ENCODE data around the gene SEPTIN2. TPM values are rescaled to one million over a fixed set of nuclear protein-coding genes. Genes with fewer than 3 reads are reported as not detected.
"Not testable (repeated sequence)": the region's sequence is repeated elsewhere in the genome, so short reads cannot be mapped to it uniquely, and the experiment has no call there.

Gene SEPTIN2
- total RNA-seq, 2 donors from 2014 or later, result 289 to 405 TPM

DNA sequence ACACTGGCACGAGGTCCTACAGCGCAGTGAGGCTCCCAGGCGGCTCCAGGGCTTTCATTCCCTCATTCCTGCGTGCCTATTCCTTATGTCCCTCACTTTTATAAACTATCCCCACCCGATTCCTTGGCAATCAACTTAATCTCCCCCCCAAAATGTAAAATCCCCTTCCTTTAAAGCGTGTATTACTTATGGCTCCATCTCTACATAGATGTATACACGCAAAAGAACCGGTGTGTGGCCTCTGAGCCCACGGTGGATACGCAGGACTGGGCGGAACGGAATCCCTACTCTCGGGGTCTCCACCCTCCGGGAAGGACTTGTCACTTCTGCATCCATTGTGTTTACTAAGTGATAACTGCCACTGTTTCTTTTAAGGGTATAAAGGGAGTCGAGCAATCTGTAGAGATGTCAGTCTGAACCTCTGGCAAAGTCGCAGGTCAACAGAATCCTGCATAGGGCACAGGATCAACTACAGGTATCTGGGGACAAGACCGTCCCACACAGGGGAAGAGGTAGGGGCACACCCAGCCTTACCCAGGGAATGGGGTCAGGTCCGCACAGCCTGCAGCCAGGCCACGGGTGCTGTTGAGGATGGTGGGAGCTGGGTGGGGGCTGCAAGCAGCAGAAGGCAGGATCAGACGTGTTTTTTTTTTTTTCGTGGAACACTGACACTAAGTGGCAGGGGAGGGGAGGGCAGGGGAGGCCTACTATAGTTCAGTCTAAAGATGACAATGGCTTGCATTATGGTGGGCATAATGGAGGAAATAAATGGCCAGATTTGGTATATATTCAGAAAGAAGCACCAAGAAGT, 42.3 kb upstream of the SEPTIN2 start:
- TF ChIP-seq, protein P1, sequence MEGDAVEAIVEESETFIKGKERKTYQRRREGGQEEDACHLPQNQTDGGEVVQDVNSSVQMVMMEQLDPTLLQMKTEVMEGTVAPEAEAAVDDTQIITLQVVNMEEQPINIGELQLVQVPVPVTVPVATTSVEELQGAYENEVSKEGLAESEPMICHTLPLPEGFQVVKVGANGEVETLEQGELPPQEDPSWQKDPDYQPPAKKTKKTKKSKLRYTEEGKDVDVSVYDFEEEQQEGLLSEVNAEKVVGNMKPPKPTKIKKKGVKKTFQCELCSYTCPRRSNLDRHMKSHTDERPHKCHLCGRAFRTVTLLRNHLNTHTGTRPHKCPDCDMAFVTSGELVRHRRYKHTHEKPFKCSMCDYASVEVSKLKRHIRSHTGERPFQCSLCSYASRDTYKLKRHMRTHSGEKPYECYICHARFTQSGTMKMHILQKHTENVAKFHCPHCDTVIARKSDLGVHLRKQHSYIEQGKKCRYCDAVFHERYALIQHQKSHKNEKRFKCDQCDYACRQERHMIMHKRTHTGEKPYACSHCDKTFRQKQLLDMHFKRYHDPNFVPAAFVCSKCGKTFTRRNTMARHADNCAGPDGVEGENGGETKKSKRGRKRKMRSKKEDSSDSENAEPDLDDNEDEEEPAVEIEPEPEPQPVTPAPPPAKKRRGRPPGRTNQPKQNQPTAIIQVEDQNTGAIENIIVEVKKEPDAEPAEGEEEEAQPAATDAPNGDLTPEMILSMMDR (IDR thresholded peaks at IDR 0.05), result no peak
- Histone ChIP-seq H3K4me3 (peak overlapping the region; percentile 97), H3K9me3 (no peaks in the 10 kb centered on the region), H3K36me3 (no peaks in the 10 kb centered on the region), H3K27ac (peak overlapping the region; percentile 70 to 73), H3K27me3 (replicated peaks; ENCODE audit: insufficient read depth) (no peaks in the 10 kb centered on the region), H3K4me1 (ENCODE audit: control insufficient read depth in 1 of 2, low read depth in 2 of 2) (peaks cover 26 to 39% of the 10 kb centered on the region in 2 donors)
- ATAC-seq (ENCODE audit: insufficient number of reproducible peaks, low FRiP score, low read depth), result no peak
- no peak for DNase-seq (ENCODE audit: low spot score)

DNA sequence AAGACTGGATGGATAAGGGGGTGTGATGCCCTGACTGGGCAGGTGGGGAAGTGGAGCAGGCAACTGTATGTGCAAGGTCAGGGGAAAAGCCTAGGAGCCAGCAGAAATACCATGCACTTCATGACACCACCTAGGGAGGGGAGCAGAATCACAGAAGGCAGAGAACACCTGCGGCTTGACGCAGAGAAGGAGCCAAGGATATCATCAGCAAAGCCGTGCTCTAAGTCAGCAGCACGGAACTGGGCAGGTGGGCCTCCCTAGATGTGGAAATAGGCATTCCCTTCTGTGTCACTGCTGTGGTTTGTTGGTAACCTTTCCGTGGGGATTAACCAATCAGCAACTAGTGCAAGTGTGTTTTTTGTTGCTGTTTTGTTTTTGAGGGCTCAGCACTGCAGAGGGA, 41.6 kb upstream of the SEPTIN2 start:
- TF ChIP-seq, protein P1 (IDR thresholded peaks at IDR 0.05), result no peak
- no peak for DNase-seq (ENCODE audit: low spot score)
- no peaks in the 10 kb centered on the region for H3K9me3 ChIP-seq
- H3K27me3 ChIP-seq (replicated peaks; ENCODE audit: insufficient read depth), result no peaks in the 10 kb centered on the region
- H3K27ac ChIP-seq, result no peak overlapping the region
- H3K4me1 ChIP-seq (ENCODE audit: control insufficient read depth in 1 of 2, low read depth in 2 of 2), result peaks cover 26 to 32% of the 10 kb centered on the region in 2 donors
- no peak for ATAC-seq (ENCODE audit: insufficient number of reproducible peaks, low FRiP score, low read depth)
- no peaks in the 10 kb centered on the region for H3K36me3 ChIP-seq
- no peak overlapping the region for H3K4me3 ChIP-seq

DNA sequence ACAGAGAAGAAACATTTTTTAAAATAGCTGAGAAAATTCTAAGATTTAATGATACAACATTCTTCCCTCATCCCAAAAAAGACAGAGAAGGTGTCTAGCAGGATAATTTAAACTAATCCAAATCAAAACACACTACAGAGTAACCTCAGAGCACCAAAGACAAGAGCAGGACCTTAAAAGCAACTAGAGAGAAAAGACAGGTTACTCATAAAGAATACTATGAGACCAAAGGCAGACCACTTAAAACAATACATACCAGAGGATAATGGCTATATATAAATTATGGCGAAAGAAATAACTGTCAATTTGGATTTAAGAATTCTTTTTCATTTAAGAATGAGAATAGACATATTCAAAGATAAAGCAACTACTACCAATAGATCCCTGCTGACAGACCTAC, 40.2 kb upstream of the SEPTIN2 start:
- Histone ChIP-seq H3K27ac (no peak overlapping the region), H3K9me3 (no peaks in the 10 kb centered on the region), H3K36me3 (no peaks in the 10 kb centered on the region), H3K27me3 (replicated peaks; ENCODE audit: insufficient read depth) (no peaks in the 10 kb centered on the region), H3K4me3 (no peak overlapping the region), H3K4me1 (ENCODE audit: control insufficient read depth in 1 of 2, low read depth in 2 of 2) (peaks cover 14 to 19% of the 10 kb centered on the region in 2 donors)
- ATAC-seq (ENCODE audit: insufficient number of reproducible peaks, low FRiP score, low read depth), result no peak
- TF ChIP-seq, protein P1 (IDR thresholded peaks at IDR 0.05), result no peak
- no peak for DNase-seq (ENCODE audit: low spot score)

DNA sequence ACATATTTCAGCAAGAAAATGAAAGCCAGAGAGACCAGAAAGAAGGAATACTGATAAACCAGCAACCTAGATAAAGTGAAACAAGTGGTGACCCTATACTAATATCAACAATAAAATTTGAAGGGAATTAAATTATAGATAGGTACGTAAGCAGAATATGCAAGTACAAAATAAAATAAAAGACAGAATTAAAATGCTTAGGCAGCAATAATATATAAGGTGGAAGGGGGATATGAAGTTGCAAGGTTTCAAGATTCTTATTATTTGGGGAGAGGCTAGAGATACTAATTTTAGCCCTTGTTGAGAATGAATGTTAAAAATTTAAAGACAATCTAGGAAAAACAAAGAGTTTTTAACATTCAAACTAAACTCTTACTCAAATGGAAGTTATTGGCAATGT, 39.8 kb upstream of the SEPTIN2 start:
- Histone ChIP-seq H3K9me3 (no peaks in the 10 kb centered on the region), H3K36me3 (no peaks in the 10 kb centered on the region), H3K27ac (no peak overlapping the region), H3K4me3 (no peak overlapping the region), H3K4me1 (ENCODE audit: control insufficient read depth in 1 of 2, low read depth in 2 of 2) (peaks cover 10 to 14% of the 10 kb centered on the region in 2 donors), H3K27me3 (replicated peaks; ENCODE audit: insufficient read depth) (no peaks in the 10 kb centered on the region)
- TF ChIP-seq, protein P1 (IDR thresholded peaks at IDR 0.05), result no peak
- ATAC-seq (ENCODE audit: insufficient number of reproducible peaks, low FRiP score, low read depth) (no peak), DNase-seq (ENCODE audit: low spot score) (no peak)

DNA sequence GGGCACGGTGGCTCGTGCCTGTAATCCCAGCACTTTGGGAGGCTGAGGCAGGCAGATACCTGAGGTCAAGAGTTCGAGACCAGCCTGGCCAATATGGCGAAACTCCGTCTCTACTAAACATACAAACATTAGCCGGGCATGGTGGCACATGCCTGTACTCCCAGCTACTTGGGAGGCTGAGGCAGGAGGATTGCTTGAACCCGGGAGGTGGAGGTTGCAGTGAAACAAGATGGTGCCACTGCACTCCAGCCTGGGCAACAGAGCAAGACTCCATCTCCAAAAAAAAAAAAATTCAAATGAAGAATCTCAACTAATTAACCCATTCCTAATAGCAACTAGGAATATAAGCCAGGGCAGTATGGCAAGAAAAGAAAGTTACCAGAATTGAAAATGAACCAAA, 37.4 kb upstream of the SEPTIN2 start:
- DNase-seq (ENCODE audit: low spot score); H3K36me3 ChIP-seq; ATAC-seq (ENCODE audit: insufficient number of reproducible peaks, low FRiP score, low read depth): not testable (repeated sequence)

More for the DNA sequence above, 37.4 kb upstream of the SEPTIN2 start:
- not testable (repeated sequence) for H3K27ac ChIP-seq; H3K4me1 ChIP-seq (ENCODE audit: control insufficient read depth in 1 of 2, low read depth in 2 of 2); H3K4me3 ChIP-seq; H3K27me3 ChIP-seq (replicated peaks; ENCODE audit: insufficient read depth); H3K9me3 ChIP-seq
